ENCODE results near the gene UTP14C. TPM values are rescaled to one million over a fixed set of nuclear protein-coding genes. Genes with fewer than 3 reads are reported as not detected.
"Not testable (repeated sequence)": the region's sequence is repeated elsewhere in the genome, so short reads cannot be mapped to it uniquely, and the experiment has no call there.

Gene UTP14C
- total RNA-seq, 2 donors from 2014 or later: 9.6 to 9.9 TPM

- WGBS, 2 donors: 55 to 61% methylated on average over 7 of the region's 7 CpGs
- Histone ChIP-seq H3K9me3 (peaks cover 0 to 3% (median 0%) of the 10 kb centered on the region in 3 donors), H3K4me3 (no peak overlapping the region), H3K4me1 (no peaks in the 10 kb centered on the region), H3K27ac (no peak overlapping the region), H3K36me3 (replicated peaks in 1 of 2; ENCODE audit: insufficient read depth in 1 of 2, low read depth in 2 of 2) (no peaks in the 10 kb centered on the region), H3K27me3 (no peaks in the 10 kb centered on the region)
- no peak for DNase-seq
- TF ChIP-seq CTCF (IDR thresholded peaks at IDR 0.05) (no peak), POLR2A (IDR thresholded peaks at IDR 0.05) (no peak)
- intact Hi-C loops (cut with DNase I): no loop called here
- ATAC-seq: no peak
These were observed 26.9 kb downstream of the UTP14C start for GRCh38 chr13:52051400-52051799.

GRCh38 chr13:52053460-52053859, 29.0 kb downstream of the UTP14C start:
- Histone ChIP-seq H3K27me3 (no peaks in the 10 kb centered on the region), H3K9me3 (peaks cover 0 to 3% (median 0%) of the 10 kb centered on the region in 3 donors), H3K4me3 (no peak overlapping the region), H3K36me3 (replicated peaks in 1 of 2; ENCODE audit: insufficient read depth in 1 of 2, low read depth in 2 of 2) (no peaks in the 10 kb centered on the region), H3K4me1 (no peaks in the 10 kb centered on the region), H3K27ac (no peak overlapping the region)
- no peak for TF ChIP-seq CTCF (IDR thresholded peaks at IDR 0.05)
- no peak for TF ChIP-seq POLR2A (IDR thresholded peaks at IDR 0.05)
- no peak for DNase-seq
- ATAC-seq: no peak
- intact Hi-C loops (cut with DNase I): no loop called here
- WGBS, 2 donors: 84 to 89% methylated on average over 4 of the region's 4 CpGs

GRCh38 chr13:52061064-52061463, 36.6 kb downstream of the UTP14C start:
- H3K36me3 ChIP-seq (replicated peaks in 1 of 2; ENCODE audit: insufficient read depth in 1 of 2, low read depth in 2 of 2); ATAC-seq; DNase-seq; intact Hi-C loops (cut with DNase I); H3K4me3 ChIP-seq; H3K4me1 ChIP-seq; H3K27me3 ChIP-seq; H3K9me3 ChIP-seq: not testable (repeated sequence)
- peak overlapping the region in 2 of 4 donors; percentile 0 to 52 for H3K27ac ChIP-seq
- 71 to 86% methylated on average over 2 to 3 of the region's 3 CpGs for WGBS, 2 donors

- WGBS, 2 donors: 33 to 49% methylated on average over 3 of the region's 3 CpGs
- Histone ChIP-seq H3K27ac (peak overlapping the region in 2 of 4 donors; percentile 0 to 52), H3K4me1 (no peaks in the 10 kb centered on the region), H3K36me3 (replicated peaks in 1 of 2; ENCODE audit: insufficient read depth in 1 of 2, low read depth in 2 of 2) (no peaks in the 10 kb centered on the region), H3K4me3 (no peak overlapping the region), H3K27me3 (no peaks in the 10 kb centered on the region), H3K9me3 (no peaks in the 10 kb centered on the region)
- ATAC-seq (peak; percentile 52), DNase-seq (peak in 1 of 4 donors; percentile 3)
- TF ChIP-seq POLR2A (IDR thresholded peaks at IDR 0.05) (no peak), CTCF (IDR thresholded peaks at IDR 0.05) (no peak)
- intact Hi-C loops (cut with DNase I): no loop called here
These were observed 37.1 kb downstream of the UTP14C start for GRCh38 chr13:52061587-52061986.

- intact Hi-C loops (cut with DNase I): no loop called here
These were observed 42.7 kb downstream of the UTP14C start for GRCh38 chr13:52067237-52067636.

GRCh38 chr13:52070929-52071523, 46.5 kb downstream of the UTP14C start:
- Histone ChIP-seq H3K4me1 (no peaks in the 10 kb centered on the region), H3K9me3 (peaks cover 0 to 29% (median 0%) of the 10 kb centered on the region in 3 donors), H3K27ac (no peak overlapping the region), H3K36me3 (replicated peaks in 1 of 2; ENCODE audit: insufficient read depth in 1 of 2, low read depth in 2 of 2) (no peaks in the 10 kb centered on the region), H3K4me3 (no peak overlapping the region), H3K27me3 (no peaks in the 10 kb centered on the region)
- intact Hi-C loops (cut with DNase I): no loop called here
- WGBS, 2 donors: 92 to 95% methylated on average over 1 of the region's 1 CpG
- ATAC-seq (no peak), DNase-seq (no peak)
- TF ChIP-seq POLR2A (IDR thresholded peaks at IDR 0.05) (no peak), CTCF (IDR thresholded peaks at IDR 0.05) (no peak)

More at GRCh38 chr13:52067237-52067636, 42.7 kb downstream of the UTP14C start:
- Histone ChIP-seq H3K4me1 (no peaks in the 10 kb centered on the region), H3K27ac (no peak overlapping the region), H3K4me3 (no peak overlapping the region), H3K36me3 (replicated peaks in 1 of 2; ENCODE audit: insufficient read depth in 1 of 2, low read depth in 2 of 2) (no peaks in the 10 kb centered on the region), H3K9me3 (peaks cover 0 to 21% (median 0%) of the 10 kb centered on the region in 3 donors), H3K27me3 (no peaks in the 10 kb centered on the region)
- no peak for TF ChIP-seq POLR2A (IDR thresholded peaks at IDR 0.05)
- DNase-seq (no peak), ATAC-seq (no peak)

Measured in body of pancreas (tissue), 4 donors.